ENCODE measurements around the gene PAN3.

DNA sequence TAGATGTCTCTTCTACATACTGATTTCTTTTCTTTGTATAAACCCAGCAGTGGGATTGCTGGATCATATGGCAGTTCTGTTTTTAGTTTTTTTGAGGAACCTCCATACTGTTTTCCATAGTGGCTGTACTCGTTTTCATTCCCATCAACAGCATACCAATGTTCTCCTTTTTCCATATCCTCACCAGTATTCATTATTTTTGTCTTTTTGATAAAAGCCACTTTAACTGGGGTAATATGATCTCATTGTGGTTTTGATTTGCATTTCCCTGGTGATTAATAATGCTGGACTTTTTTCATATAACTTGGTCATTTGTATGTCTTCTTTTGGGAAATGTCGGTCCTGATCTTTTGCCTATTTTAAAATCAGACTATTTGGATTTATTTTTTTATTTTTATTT, 108.5 kb downstream of the PAN3 start:
- no peak for TF ChIP-seq POLR2A (IDR thresholded peaks at IDR 0.05)
- TF ChIP-seq, protein P1, sequence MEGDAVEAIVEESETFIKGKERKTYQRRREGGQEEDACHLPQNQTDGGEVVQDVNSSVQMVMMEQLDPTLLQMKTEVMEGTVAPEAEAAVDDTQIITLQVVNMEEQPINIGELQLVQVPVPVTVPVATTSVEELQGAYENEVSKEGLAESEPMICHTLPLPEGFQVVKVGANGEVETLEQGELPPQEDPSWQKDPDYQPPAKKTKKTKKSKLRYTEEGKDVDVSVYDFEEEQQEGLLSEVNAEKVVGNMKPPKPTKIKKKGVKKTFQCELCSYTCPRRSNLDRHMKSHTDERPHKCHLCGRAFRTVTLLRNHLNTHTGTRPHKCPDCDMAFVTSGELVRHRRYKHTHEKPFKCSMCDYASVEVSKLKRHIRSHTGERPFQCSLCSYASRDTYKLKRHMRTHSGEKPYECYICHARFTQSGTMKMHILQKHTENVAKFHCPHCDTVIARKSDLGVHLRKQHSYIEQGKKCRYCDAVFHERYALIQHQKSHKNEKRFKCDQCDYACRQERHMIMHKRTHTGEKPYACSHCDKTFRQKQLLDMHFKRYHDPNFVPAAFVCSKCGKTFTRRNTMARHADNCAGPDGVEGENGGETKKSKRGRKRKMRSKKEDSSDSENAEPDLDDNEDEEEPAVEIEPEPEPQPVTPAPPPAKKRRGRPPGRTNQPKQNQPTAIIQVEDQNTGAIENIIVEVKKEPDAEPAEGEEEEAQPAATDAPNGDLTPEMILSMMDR (IDR thresholded peaks at IDR 0.05), result no peak
